Stimulated activated CD4-positive, alpha-beta T cell treated with anti-CD3 and anti-CD28 coated beads, Interleukin-15, amount 100 ng/mL, for 24 hours (primary cell): ENCODE data around the gene RHBDL1.

Source experiments
- DNase-seq: peaks from one replicate; pipeline ENCODE4 v3.0.0-alpha.2; 2020

RHBDL1 gene

GRCh38 chr16:637081-638018 is 38.1 kb upstream of the RHBDL1 start:
- DNase-seq, result peak; percentile 91

- DNase-seq, result no peak
Observed at GRCh38 chr16:638034-638543, 37.4 kb upstream of the RHBDL1 start.

DNA sequence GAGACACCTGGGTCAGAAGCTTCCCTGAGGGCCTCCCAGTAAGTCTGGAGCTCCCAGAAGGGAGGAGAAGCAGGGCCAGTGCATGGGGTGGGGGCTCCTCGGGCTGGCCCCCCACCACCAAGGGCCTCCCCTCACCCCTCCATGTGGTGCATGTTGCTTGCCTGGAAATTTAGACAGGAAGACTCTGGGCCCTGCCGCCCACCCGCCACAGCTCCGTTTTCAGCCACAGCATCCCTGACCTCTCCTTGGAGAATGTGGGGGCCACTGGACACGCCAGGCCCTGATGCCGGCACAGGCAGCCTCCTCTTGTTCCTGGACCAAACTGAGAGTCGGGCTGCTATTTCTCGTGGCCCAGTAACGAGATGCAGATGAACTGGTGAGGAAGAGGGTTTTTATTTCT is 36.6 kb upstream of the RHBDL1 start:
- DNase-seq, result no peak

GRCh38 chr16:640614-641013 is 34.9 kb upstream of the RHBDL1 start:
- DNase-seq, result no peak

DNA sequence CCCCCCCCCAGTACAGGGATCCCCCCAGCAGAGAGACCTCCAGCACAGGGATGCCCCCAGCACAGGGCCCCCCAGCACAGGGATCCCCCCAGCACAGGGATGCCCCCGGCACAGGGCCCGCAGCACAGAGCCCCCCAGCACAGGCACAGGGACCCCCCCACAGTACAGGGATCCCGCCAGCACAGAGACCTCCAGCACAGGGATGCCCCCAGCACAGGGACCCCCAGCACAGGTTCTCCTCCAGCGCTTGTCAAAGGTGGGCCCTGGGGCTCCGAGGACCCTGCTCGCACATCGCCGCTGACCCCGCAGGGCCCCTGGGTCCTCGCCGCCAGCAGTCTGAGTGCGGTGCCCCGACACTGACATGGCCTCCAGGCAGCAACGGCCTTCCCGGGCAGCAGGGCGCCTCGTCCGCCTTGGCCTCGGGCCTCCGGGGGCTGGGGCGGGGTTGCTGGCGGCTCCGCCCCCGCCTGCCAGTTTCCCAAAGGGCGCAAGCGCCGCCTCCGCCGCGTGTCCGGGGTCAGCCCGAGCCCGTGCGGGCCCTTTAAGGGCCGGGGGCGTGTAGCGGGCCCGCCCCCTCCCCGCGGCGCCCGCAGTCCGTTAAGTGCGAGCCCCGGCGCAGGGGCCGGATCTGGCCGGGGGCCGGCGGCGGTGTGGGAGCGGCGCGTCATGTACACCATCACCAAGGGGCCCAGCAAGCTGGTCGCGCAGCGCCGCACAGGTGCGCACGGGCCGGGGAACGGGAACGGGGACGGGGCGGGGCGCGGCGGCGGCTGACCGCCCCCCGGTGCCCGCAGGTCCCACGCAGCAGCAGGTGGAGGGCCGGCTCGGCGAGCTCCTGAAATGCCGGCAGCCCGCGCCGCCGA is 33.9 kb upstream of the RHBDL1 start, which contains the start of gene MCRIP2:
MCRIP2 (plus strand) TSS at position 503 of the 863 bp plus-strand sequence; CDS start at position 667, 164 bp downstream.
- peak; percentile 91 for DNase-seq

- peak; percentile 65 for DNase-seq
Observed at GRCh38 chr16:642189-643049, 33.1 kb upstream of the RHBDL1 start.

- DNase-seq, result no peak
Observed at GRCh38 chr16:643050-643368, 32.5 kb upstream of the RHBDL1 start.

GRCh38 chr16:644556-644955 is 30.9 kb upstream of the RHBDL1 start:
- DNase-seq, result no peak

GRCh38 chr16:645852-646678 is 29.4 kb upstream of the RHBDL1 start:
- DNase-seq, result no peak

GRCh38 chr16:646679-647172 is 28.7 kb upstream of the RHBDL1 start:
- DNase-seq, result no peak

- DNase-seq, result no peak
Observed at GRCh38 chr16:647173-647902, 28.1 kb upstream of the RHBDL1 start.

- peak; percentile 76 for DNase-seq
Observed at GRCh38 chr16:648071-648780, 27.2 kb upstream of the RHBDL1 start.

DNA sequence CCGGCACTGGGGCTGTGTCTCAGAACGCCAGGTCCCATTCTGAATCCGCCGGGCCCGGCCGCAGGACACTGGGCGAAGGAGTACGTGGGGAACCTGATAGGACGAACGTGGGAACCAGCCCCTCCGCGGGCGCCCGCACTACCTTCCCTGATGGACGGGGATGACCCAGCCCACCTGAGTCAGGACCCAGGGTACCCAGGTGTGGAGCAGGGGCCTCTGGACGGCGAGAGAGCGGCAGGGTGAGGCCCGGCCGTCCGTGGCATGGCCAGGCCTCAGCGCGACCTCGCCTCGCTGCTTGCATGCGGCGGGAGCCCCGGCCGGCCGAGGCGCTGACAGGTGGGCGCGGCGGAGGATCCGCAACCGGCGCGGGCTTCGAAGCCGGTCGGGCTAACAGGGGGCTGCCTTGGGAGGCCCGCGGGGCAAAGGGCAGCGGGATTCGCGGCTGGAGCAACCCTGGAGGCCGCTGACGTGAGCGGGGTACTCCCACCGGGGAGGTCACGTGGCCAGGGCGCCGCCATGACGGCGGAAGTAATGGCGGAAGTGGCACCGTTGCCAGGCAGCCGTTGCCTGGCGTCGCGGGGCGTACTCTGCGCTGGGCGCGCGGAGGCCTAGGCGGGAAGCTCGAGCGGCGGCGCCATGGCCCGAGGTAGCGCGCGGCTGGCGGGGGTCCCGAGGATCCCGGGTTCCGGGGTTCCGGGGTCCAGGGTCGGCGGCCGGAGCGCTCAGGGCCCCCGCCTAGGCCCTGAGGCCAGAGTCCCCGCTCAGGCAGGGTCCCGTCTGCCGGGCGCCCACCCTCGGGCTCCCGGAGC is 26.5 kb upstream of the RHBDL1 start, which contains the start of gene WDR90:
WDR90 (plus strand) TSS at position 585 of the 809 bp plus-strand sequence; CDS start at position 637, 52 bp downstream.
- DNase-seq, result peak; percentile 97

GRCh38 chr16:649631-650030 is 25.8 kb upstream of the RHBDL1 start:
- peak; percentile 53 for DNase-seq

DNA sequence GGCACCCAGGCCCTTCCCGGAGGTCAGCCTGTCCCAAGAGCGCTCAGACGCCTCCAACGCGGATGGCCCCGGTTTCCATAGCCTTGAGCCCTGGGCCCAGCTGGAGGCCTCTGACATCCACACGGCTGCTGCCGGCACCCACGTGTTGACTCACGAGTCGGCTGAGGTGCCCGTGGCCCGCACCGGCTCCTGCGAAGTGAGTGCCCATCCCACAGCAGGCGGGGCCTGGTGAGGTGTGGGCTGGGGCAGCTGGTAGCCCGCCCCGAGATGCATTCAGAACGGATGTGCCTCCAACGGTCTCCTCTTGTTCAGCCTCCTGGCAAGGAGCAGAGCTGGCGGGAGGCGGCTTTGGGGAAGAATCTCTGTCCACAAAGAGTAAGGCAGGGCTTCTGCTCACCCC is 23.6 kb upstream of the RHBDL1 start:
- no peak for DNase-seq

DNA sequence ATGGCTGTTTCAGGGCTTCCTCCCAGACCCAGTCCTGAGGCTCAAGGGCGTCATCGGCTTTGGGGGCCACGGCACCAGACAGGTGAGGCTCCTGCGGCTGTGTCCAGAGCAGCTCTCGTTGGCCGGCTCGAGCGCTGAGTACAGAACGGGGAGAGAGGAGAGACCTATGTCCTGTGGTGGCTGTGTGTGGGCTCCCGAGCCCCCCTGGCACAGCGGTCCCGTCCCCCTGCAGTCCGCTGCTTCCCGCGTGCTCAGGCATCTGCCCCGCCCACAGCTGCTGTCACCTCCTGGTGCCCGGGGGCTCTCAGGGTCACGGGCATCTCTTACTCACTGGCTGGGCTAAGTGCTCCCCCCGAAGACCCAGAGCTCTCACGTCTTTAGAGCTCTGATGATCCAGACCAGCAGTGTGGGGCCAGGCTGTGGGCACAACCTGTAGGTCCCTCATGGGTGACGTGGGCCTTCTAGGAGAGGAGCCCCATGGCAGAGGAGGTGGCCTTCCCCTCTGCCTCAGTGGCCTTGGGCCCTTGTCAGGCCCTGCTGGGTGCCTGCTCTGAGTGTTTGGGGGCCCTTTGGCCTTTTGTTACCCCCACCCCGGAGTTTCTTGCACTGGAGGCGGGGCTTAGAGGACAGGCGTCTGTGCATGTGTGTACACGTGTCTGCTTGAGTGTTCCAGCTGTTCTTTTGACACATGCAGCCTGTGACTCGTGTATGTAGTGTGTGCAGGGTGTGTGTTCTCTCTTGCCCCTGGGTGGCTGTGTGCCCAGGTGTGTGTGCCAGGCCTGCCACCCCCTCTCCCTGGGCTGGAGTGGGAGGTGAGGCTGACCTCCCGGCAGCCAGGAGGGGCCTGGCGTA is 22.8 kb upstream of the RHBDL1 start:
- no peak for DNase-seq

- no peak for DNase-seq
Observed at GRCh38 chr16:654034-654433, 21.4 kb upstream of the RHBDL1 start.

DNA sequence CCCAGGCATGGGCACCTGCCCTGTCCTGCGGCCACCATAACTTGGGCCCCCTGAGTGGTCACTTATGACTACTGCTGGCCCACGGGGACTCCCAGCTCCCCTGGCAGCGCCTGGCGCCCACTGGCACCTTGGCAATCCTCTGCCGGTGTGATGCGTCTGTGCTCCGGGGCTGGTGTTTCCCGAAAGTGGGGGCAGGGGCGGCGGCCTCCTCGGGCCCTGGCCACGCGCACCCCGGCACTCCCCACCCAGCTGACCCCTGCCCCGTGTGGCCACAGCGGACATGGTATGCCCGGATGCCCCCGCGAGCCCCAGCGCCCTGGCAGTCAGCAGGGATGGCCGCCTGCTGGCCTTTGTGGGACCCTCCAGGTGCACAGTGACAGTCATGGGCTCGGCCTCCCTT is 18.0 kb upstream of the RHBDL1 start:
- no peak for DNase-seq
